LNCaP clone FGC (cell line): ENCODE data around the gene FBXO24.

Experiments used
- DNase-seq: peaks from one replicate; pipeline ENCODE4 v3.0.0-alpha.2; 2011; ENCODE audit warnings: low read depth
- H3K4me3 ChIP-seq: 2 replicates; pipeline ENCODE4 v1.5.1; 2011; ENCODE audit warnings: mild to moderate bottlenecking, low read depth, low read length, control low read depth
- CTCF ChIP-seq: IDR thresholded peaks from 2 replicates; pipeline ENCODE4 v1.5.1; 2012; ENCODE audit warnings: mild to moderate bottlenecking; ENCODE audit not compliant: control insufficient read depth, insufficient read depth; ENCODE audit errors: extremely low read depth

The FBXO24 gene

GRCh38 chr7:100572281-100572948 is 13.7 kb upstream of the FBXO24 start:
- TF ChIP-seq CTCF, result no peak
- DNase-seq, result no peak
- no peak overlapping the region for H3K4me3 ChIP-seq

- DNase-seq, result no peak
- no peak for TF ChIP-seq CTCF
- no peak overlapping the region for H3K4me3 ChIP-seq
Observed at GRCh38 chr7:100572949-100573675, 13.0 kb upstream of the FBXO24 start.

GRCh38 chr7:100573691-100574361 is 12.3 kb upstream of the FBXO24 start, which contains the start of gene SAP25:
SAP25 (minus strand) TSS chr7:100573900; CDS start chr7:100573742, 158 bp downstream.
- no peak for DNase-seq
- no peak within 1 kb of the TSS for H3K4me3 ChIP-seq
- TF ChIP-seq CTCF, result 0 out of 2 replicates have a peak, but pooled peaks have one; percentile 4

- TF ChIP-seq CTCF, result no peak
- DNase-seq, result no peak
- no peak overlapping the region for H3K4me3 ChIP-seq
Observed at GRCh38 chr7:100574362-100575205, 11.5 kb upstream of the FBXO24 start.

GRCh38 chr7:100575206-100575631 is 10.9 kb upstream of the FBXO24 start:
- DNase-seq, result no peak

More at GRCh38 chr7:100575206-100575631, 10.9 kb upstream of the FBXO24 start:
- TF ChIP-seq CTCF, result no peak
- no peak overlapping the region for H3K4me3 ChIP-seq
